Right ventricle myocardium inferior (tissue), 1 donor: ENCODE data around the gene FAM20B. TPM values are rescaled to one million over a fixed set of nuclear protein-coding genes. Genes with fewer than 3 reads are reported as not detected.
"Not testable (repeated sequence)": the region's sequence is repeated elsewhere in the genome, so short reads cannot be mapped to it uniquely, and the experiment has no call there.

ENCODE experiments used
- ATAC-seq: fragments of 200-7000 bp; cut with Tn5 transposase; one replicate; pipeline ENCODE4 v1.9.1; 2020; ENCODE audit warnings: mild to moderate bottlenecking, moderate library complexity
- DNase-seq: peaks from one replicate; pipeline ENCODE4 v3.0.0; 2021; ENCODE audit errors: missing footprints
- intact Hi-C: fragments of 100-400 bp; cut with DNase I; formaldehyde crosslinking; loops from one replicate; pipeline ENCODE4 v1.11.0; 2022
- total RNA-seq: library from RNA; stranded (reverse); fragmentation: NEBNext Ultra II Directional; extraction: Animal tissue kit (Norgen Biotek cat#: 25700); gene quantifications from one replicate; pipeline ENCODE4 v1.2.1, GENCODE V29; 2021
- donor health status: DM: no; HTN: yes; CAD: no; lungs with severe emphysema.

Gene FAM20B
- total RNA-seq, 1 donor from 2014 or later, result 60.1 TPM

GRCh38 chr1:179017383-179018326 lies 8.0 kb upstream of the FAM20B start:
- ATAC-seq, result no peak
- no peak for DNase-seq
- intact Hi-C loops, result no loop called here

DNA sequence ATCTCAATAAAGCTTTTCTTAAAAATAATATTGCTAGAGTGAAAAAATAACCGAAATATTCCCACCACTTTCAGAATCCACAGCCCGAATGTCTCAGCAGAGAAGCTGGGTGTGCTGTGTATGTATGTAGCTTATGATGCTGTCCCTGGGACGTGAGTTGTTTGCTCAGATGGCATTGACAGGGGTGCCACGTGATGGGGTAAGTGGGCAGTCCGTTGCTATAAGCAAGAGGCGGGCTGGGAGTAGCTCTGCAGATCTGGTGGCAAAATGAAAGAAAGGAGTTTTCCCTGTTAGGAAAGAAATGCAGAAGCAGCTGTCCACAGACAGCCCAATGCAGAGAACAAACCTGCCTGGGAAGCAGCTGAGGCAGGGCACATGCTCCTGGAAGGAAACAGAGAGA lies 3.8 kb upstream of the FAM20B start:
- ATAC-seq, result no peak
- intact Hi-C loops, result no loop called here
- DNase-seq, result no peak

DNA sequence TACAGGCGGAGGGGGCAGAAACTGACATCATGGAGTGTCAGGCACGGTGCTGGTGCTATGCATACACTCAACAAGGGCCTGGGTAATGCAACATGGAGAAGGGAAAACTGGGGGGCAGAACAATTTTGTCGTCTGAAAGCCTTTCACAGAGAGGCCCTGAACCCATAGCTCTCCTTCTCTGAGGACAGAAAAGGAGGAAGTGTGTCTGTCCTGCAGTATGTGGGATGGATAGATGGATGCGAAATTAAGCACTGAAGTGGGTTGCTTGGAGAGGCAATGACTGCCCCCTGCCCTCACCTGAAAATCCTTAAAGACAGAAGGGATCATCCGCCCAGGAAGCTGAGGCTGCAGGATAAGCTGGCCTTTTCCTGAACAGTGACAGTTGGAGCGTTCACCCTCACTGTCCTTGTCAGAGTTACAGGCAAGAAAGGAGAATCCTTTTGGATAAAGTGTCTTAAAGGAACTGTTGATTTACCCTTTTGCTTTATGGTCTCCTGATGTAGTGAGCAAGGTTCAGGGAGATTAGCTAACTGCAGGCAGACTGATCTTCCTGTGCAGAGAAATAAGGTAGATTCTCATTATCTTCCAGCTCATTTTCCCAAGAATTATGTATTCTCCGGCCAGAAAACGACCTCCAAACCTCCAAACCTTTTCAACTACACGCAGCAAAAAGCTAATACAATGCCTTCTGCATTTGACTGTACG lies 1.6 kb upstream of the FAM20B start:
- intact Hi-C loops, result no loop called here
- no peak for ATAC-seq

GRCh38 chr1:179025975-179026812 lies 500 bp downstream of the FAM20B start:
- ATAC-seq (peak; percentile 85), DNase-seq (peak; percentile 89)
- intact Hi-C loops, result no loop called here

More for the DNA sequence above, 1.6 kb upstream of the FAM20B start:
- no peak for DNase-seq

DNA sequence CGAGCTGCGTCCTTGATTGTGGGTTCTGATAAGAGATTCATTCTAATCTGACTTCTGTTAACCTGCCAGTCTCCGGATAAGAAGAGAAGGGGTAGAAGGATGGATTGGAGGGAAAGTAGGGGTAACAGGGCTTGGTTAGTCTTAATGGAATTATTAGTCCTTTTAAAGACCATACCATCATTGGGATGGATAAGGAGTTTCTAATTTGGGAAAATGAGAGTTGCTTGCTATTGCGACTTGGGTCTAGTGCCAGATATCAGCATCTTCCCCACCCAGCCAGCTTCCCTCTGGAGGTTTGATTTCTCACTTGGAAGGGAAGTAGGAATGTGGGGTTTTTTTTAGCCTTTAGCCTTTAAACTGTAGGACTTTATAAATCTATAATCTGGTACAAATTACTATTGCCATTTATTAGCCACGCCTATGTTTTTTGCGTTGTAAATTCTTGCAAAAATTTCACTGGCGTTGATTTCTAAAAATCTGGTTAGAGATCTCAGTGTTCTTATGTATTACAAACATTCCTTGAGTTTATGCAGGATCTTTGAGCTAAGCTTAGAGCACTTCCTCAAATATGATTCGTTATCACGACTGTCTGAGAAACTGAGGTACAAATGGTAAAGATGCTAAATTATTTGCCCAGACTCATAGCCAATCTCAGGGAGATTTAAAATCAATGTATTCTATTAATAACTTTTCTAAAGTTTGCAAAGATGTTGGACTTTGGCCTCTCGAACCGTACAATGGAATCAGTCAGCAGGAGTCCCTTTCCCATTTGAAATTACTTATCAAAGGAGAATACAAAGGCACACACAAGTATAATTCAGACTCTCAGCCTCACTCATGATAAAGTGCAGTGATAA lies 1.3 kb downstream of the FAM20B start:
- DNase-seq, result no peak
- no peak for ATAC-seq
- intact Hi-C loops, result no loop called here

DNA sequence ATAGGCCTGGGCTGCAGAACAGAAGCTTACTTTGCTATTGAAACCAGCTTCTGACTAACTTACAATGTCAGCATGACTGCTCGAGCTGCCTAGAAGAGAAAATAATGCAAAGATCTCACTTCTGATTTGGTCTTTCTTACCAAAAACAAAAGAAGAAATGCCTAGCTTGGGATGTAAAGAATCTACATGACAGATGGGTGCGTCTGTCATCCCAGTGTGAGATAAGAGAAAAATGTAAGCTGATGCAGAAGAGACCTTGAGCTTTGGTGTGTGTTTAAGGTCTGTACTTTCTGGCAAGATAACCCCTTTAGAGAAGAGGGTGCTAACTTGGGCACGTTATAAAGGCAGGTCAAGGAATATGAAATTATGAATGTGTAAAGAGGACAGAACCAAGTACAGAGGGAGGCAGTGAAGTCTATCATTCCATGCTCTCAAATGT lies 3.6 kb downstream of the FAM20B start:
- intact Hi-C loops, result no loop called here
- DNase-seq, result no peak
- no peak for ATAC-seq

DNA sequence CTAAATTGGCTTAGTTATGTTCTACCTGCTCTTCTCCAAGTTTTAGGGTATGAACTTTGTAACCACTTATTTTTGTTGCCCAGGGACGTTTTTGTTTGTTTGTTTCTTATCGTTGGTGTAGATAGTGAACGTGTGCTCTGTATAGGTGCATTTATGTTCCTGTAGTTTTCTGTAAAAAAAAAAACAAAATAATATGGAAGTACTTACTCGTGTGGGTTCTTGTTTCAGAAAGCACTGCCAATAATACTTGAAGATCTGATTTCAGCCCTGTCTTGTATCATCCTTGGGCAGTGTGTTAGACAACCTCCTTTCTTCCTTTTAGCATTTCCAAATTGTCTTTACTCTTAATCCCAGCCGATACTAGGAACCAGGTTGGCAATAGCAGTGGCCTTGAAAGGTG lies 4.4 kb downstream of the FAM20B start:
- no peak for DNase-seq

GRCh38 chr1:179030683-179031082 lies 5.0 kb downstream of the FAM20B start:
- DNase-seq (no peak), ATAC-seq (no peak)
- intact Hi-C loops, result no loop called here

More for the DNA sequence above, 4.4 kb downstream of the FAM20B start:
- no peak for ATAC-seq
- intact Hi-C loops, result no loop called here

GRCh38 chr1:179031284-179031683 lies 5.6 kb downstream of the FAM20B start:
- DNase-seq (no peak), ATAC-seq (no peak)
- intact Hi-C loops, result no loop called here

GRCh38 chr1:179031855-179032513 lies 6.3 kb downstream of the FAM20B start:
- intact Hi-C loops, result no loop called here
- DNase-seq (no peak), ATAC-seq (no peak)

DNA sequence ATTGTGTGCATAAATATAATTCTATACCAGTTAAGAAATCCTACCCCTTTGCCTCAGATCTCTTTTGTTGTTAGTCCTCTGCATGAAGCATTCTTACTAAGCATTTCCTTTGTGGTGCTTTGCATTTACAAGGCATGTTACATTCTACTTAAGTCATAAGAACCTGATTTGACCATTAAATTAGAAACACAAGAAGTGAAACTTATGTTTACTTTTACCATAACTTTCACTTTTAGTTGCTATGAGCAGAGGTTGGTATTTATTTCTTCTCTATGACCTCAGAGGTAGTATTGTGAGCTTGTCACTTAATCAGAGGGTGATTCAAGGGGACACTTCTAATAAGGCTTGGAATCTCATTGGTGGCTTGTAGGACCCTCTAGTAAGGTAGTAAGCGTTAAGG lies 9.0 kb downstream of the FAM20B start:
- DNase-seq (no peak), ATAC-seq (no peak)
- intact Hi-C loops, result no loop called here

- ATAC-seq (no peak), DNase-seq (no peak)
- intact Hi-C loops, result no loop called here
Measured at GRCh38 chr1:179036844-179037465, 11.3 kb downstream of the FAM20B start.

DNA sequence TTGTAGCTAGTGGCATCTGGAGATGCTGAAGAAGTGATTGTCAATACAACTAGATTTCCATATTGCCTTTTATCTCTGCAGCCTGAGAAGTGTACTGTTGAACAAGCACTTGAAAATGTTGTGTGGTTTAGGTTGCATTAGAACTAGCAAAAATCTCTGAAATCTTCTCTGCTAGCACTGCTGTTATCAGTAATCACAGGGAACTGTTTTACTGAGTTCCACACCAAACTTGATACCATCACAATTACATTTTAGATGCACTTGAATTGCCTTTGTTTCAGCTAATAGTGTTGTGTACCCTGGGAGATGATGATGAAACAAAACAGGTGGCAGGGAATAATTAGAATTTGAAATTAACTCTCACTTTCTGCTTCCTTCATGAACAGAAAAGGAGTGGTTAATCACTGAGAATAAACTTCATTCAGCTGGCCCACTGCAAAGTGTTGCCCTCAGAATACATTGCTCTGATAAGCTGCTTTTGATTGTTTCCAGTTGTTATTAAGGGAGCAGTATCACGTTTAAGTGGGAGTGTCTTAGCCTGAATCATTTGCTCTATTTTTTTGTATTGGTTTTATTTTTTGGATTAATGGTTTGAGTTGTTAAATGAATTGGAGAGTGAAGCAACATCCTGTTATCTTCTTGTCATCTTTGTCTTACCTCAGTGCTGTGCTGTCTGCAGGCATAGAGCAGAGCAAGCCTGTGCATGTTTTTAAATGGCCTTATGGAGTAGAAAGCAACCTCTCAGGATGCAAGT lies 13.0 kb downstream of the FAM20B start:
- no peak for ATAC-seq
- intact Hi-C loops, result no loop called here

GRCh38 chr1:179039502-179040174 lies 13.9 kb downstream of the FAM20B start:
- intact Hi-C loops, DNase-seq, ATAC-seq: not testable (repeated sequence)

More for the DNA sequence above, 13.0 kb downstream of the FAM20B start:
- no peak for DNase-seq

GRCh38 chr1:179040175-179040551 lies 14.5 kb downstream of the FAM20B start:
- ATAC-seq, intact Hi-C loops: not testable (repeated sequence)

DNA sequence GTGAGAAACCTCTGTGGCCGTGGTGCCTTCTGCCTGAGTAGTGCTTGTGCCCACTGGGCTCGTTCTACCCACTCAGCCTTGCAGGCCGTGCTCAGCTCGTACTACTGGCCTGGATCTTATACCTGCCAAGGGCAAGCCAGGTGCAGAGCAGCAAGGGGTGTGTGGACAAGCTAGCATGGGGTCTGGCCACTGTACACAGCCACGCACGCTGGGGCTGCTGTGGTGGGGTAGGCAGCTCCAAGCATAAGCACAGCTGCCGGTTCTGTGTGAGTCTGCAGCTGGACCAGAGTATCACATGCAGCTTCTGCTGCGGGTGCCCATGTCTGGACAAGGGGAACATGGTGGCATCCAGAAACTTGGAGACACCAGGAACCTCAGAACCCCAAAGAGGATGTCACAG lies 16.4 kb downstream of the FAM20B start:
- ATAC-seq (peak; percentile 17), DNase-seq (no peak)
- intact Hi-C loops, result no loop called here

More at GRCh38 chr1:179040175-179040551, 14.5 kb downstream of the FAM20B start:
- DNase-seq, result not testable (repeated sequence)
